ENCODE measurements around the gene CGB2.

The CGB2 gene

DNA sequence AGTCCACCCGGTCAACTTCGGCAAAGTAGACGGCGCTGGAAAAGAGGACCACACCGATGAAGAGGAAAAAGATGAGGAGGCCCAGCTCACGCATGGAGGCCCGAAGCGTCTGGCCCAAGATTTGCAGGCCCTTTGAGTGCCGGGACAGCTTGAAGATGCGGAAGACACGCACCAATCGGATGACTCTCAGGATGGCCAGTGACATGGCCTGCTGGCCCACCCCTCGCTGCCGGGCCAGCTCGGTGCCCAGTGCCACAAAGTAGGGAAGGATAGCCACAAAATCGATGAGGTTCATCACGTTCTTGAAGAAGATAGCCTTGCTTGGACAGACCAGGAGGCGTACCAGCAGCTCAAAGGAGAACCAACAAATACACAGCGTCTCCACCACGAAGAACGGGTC, 38.7 kb downstream of the CGB2 start:
- DNase-seq: no peak

GRCh38 chr19:49071860-49072547, 40.3 kb downstream of the CGB2 start:
- peak; percentile 17 to 34 for DNase-seq

DNA sequence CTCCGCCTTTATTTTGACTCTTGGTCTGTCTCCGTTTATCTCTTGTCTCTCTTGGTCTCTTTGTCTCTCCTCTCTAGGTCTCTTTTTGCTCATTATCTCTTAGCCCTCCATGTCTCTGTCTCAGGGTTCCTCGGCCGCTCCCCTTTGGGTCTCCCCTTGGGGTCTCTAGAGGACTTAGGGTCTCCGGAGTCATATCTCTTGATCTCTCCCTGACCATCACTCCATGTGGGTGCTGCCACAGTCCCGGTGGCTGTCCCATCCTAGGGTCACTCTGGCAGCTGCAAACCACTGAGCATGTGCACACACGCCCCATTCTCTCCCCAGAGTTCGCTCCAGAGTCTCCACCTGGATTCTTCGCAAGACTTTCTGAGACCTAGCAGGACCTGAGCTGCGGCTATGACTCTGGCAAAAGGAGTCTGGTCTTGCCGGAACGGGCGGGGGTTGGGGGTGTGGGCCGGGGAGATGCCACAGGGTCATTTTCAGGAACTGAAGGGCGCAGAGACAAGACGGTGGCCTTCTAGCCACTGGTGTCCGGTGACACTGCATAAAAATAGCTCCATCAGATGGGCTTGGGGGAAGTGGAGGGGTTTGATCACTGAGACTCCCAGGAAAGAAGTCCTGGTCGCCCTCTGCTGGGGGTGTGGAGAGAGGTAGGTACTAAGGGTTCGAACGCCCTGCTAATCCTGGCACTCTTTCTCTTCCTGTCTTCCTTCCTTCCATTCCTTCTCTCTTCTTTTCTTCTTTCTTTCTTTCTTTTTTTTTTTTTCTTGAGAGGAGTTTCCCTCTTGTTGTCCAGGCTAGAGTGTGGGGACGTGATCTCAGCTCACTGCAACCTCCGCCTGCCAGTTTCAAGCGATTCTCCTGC, 42.1 kb downstream of the CGB2 start:
- DNase-seq: no peak

GRCh38 chr19:49074869-49075268, 43.2 kb downstream of the CGB2 start:
- DNase-seq: peak; percentile 25 to 47

GRCh38 chr19:49080392-49080791, 48.7 kb downstream of the CGB2 start:
- DNase-seq: no peak

GRCh38 chr19:49081273-49081672, 49.6 kb downstream of the CGB2 start:
- no peak for DNase-seq

Data from activated CD4-positive, alpha-beta T cell treated with anti-CD3 and anti-CD28 coated beads, Interleukin-2, amount 50 U/mL, for 48 hours (primary cell).